K562 (cell line): ENCODE results near the gene GABBR1.

Experiments used
- CTCF ChIP-seq, 3 experiments: IDR thresholded peaks in 2 of 3; conservative IDR thresholded peaks in 1 of 3; 2 replicates each; pipeline ENCODE4 v1.5.1; 2011 to 2012; ENCODE audit warnings: low read length in 3 of 3, mild to moderate bottlenecking in 3 of 3, control low read depth in 2 of 3, improper control_type of control experiment in 1 of 3, inconsistent platforms in 1 of 3, low read depth in 1 of 3, mixed read lengths in 1 of 3, moderate library complexity in 1 of 3; ENCODE audit not compliant: insufficient read depth in 2 of 3
- GATAD2A ChIP-seq: fragments of 450-650 bp; IDR thresholded peaks from 2 replicates; pipeline ENCODE4 v1.6.1; 2017
- MAFF ChIP-seq: IDR thresholded peaks from 2 replicates; pipeline ENCODE4 v1.6.1; 2012; ENCODE audit warnings: low read length, improper control_type of control experiment
- MED1 ChIP-seq: sonication (generic); formaldehyde crosslinking; IDR thresholded peaks from 2 replicates; pipeline ENCODE4 v1.8.1; 2023; ENCODE audit warnings: missing genetic modification reagents, borderline replicate concordance
- MXI1 ChIP-seq: IDR thresholded peaks from 2 replicates; pipeline ENCODE4 v1.6.1; 2011; ENCODE audit warnings: low read depth, mild to moderate bottlenecking, improper control_type of control experiment, low read length
- POLR2AphosphoS5 ChIP-seq: IDR thresholded peaks from 2 replicates; pipeline ENCODE4 v1.6.1; 2011; ENCODE audit warnings: mild to moderate bottlenecking, low read depth, low read length, moderate library complexity; ENCODE audit not compliant: control insufficient read depth, insufficient read depth
- RBBP5 ChIP-seq: fragments of 200-600 bp; sonication (generic); IDR thresholded peaks from 2 replicates; pipeline ENCODE4 v1.6.1; 2012; ENCODE audit warnings: borderline replicate concordance, mild to moderate bottlenecking, low read length, control low read depth, inconsistent platforms; ENCODE audit not compliant: insufficient read depth, poor library complexity, severe bottlenecking

DNA sequence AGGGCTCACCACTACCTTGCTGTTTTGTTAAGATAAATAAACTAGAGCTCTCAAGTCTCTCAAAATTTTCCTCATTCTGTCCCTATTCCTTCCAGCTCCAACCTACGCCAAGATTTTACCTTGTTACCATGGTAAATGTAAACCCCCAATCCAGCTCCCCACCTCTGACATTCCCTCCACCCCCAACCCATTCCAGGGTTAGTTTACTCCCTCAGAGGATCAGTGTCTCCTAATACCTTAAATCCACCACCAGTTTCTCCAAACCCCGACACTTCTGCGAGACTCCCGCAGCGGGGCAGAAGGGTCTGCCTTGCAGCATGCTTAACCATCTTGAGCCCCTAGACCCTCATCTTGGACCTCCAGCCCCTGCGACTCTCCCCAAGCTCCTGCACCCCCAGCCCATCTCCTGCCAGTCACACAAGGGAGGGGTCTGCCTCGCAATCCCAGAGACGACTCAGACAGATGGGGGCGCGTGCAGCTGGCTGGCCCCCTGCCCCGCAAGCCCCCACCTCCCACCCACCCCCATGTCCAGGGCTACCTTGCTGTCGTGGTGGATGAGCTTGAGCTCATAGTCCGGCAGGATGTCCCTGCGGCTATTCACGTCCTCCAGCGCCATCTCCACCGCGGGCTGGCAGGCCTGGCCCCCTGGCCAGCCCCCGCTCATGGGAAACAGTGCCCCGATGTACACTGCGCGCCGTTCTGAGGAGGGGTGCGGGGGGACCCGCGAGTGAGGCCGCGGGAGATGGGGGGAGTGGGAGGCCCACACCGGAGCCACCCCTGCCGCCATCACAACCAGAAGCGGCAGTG lies 5.8 kb downstream of the GABBR1 start:
- TF ChIP-seq MXI1 (no peak), MED1 (no peak), CTCF (IDR thresholded peaks at IDR 0.05 in 2 of 3, conservative IDR thresholded peaks at IDR 0.05 in 1 of 3; ENCODE audit: insufficient read depth in 2 of 3, low read depth in 1 of 3, low read length in 3 of 3) (no peak), POLR2AphosphoS5 (no peak), RBBP5 (no peak), MAFF (no peak), GATAD2A (no peak)
